SK-N-DZ (cell line): ENCODE results near the gene REEP1.

Source experiments
- DNase-seq: peaks from one replicate; pipeline ENCODE4 v3.0.0-alpha.2; 2015; ENCODE audit warnings: low spot score

REEP1 gene

DNA sequence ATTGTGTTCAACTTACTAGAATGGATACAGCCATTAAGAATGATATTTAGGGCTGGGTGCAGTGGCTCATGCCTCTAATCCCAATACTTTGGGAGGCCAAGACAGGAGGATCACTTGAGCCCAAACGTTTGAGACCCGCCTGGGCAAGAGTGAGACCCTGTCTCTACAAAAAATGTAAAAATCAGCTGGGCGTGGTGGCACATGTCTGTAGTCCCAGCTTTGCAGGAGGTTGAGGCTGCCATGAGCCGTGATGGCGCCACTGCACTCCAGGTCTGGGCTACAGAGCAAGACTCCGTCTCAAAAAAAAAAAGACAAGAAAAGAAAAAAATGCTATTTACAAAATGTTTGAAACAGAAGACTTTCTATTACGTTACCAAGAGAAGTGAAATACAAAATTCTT lies 30.0 kb downstream of the REEP1 start:
- DNase-seq, result no peak

DNA sequence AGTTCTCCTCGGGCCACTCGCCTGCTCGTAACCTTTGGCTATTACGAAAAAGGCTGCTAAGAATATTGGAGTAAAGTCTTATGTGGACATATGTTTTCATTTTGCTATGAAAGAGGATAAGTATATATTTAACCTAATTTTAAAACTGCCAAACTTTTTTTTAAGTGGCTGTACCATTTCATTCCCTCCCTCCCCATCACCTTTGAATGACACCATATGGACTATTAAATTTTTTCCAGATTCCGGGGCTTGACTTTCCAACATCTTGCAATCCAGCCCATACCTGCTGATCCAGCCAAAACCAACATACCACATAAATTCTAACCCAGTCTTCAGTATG lies 31.5 kb downstream of the REEP1 start:
- DNase-seq, result no peak

DNA sequence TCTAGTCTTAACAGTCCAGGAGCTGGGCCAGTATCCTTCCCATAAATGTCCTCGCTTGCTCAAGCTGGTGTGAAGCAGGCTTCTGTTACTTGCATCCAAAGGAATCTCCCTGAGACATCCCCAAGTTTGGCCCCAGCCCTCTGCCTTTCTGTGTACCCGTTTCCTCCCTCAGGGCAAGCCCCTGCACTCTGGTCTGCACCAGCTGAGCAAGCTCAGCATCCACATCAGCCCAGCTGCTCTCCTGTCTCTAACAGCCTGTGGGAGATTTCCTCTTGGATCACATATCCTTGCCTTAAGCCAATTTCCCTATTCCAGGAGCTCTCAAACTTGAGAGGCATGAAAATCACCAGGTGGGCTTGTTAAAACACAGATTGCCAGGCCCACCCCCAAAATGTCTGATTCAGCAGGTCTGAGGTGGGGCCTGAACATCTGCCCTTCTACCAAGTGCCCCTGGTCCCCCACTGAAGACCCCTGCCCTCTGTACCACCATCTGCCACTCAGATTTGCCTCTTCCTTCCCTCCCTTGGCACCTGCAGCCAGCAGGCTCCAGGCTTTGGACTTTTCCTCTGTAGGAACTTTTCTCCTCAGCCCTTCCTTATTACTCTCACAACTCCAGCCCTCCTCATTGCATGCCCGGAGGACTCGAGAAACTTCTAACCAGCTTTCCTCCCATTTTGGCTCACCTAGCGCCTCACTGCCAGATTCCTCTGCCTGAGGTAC lies 32.1 kb downstream of the REEP1 start:
- DNase-seq, result no peak

DNA sequence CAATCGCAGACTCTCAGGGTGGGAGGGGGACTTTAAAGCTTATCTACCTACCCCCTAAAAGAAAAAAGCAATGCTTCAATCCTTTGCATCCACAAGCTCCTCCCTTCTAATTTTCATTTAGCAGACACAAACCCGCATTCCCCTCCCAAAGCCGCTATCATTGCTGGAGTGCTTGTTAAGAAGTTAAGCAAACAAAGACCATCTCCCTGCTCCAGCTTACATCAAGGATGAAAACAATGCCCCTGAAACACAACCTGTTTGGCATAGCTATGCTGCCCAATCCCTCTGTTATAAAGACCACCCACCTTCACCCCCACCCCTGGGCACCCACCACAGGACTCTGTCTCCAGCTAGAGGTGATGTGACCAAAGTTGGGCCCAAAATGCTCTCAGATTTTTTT lies 33.0 kb downstream of the REEP1 start:
- DNase-seq, result no peak

DNA sequence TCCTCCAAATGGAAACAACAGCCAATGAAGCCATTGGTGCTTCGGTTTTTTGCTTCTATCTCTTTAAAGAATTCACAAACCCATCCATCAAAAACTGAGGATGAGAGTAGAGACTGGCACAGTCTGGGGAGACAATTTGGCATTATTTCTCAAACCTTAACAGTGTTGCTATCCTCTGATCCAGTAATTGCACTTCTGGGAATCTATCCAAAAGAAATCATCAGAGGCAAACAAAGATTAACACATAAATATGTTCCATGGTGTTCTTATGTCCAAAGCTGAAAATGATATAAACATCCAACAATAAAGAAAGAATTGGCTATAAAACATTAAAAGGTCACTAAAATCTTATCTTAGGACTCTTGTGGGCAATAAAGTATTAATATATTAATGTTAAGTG lies 35.1 kb downstream of the REEP1 start:
- no peak for DNase-seq

DNA sequence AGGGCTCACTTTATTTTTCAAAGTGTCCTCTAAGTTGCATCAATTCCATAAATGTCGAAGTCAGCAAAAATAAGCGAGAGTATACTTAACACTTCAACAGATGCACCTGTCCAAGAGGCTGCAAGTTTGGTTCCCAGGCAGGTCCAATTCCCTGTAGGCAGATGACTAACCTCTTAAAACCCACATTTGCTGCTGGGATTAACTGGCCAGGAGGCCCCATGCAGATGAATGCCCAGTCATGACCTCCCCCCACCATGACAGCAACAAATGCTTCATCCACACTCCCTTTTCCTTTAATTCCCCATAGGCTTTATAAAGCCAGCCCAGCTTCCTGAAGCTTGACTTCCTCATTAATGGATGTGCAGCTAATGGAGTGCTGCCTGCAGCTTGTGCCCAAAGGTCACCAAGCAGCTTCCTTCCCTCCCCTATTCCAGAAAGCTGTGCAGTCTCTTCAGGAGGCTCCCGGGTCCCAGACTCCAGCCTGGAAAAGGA lies 35.7 kb downstream of the REEP1 start:
- DNase-seq, result no peak

DNA sequence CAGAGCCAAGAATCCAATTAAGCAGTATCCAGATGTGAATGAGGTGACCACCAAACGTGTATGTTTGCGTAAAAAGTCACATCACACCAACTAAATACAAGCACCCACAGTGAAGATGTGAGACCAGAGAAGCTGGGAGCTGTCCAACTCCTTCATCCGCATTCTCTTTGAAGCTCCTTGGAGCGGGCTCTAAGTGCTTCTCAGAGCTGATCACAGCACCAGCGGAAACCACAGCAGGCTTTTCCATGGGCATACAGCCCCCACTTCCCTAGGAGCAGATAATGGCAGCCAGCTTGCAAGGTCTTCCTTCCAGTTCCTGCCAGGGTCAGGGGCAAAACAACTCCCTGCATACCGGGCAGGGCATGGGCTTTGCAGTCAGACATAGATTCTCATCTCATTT lies 36.4 kb downstream of the REEP1 start:
- DNase-seq, result no peak

DNA sequence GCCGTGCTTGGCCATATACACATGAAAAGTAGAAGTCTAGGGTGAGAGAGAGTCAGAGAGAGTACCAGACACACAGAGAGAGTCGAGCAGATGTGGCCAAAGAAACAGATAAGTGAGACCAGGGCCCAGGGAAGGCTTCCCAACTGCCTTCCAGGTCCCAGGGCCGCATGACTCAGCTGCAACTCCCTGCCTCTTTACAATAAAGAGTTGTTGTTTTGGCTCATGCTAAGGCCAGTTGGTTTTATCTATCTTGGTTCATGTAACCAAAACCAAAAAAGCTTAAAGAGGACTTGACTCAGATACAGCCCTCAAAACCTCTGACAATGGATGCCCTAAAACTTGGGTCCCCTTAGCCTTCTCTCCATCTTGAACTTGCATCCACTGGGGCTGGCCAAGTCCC lies 36.9 kb downstream of the REEP1 start:
- DNase-seq, result no peak

DNA sequence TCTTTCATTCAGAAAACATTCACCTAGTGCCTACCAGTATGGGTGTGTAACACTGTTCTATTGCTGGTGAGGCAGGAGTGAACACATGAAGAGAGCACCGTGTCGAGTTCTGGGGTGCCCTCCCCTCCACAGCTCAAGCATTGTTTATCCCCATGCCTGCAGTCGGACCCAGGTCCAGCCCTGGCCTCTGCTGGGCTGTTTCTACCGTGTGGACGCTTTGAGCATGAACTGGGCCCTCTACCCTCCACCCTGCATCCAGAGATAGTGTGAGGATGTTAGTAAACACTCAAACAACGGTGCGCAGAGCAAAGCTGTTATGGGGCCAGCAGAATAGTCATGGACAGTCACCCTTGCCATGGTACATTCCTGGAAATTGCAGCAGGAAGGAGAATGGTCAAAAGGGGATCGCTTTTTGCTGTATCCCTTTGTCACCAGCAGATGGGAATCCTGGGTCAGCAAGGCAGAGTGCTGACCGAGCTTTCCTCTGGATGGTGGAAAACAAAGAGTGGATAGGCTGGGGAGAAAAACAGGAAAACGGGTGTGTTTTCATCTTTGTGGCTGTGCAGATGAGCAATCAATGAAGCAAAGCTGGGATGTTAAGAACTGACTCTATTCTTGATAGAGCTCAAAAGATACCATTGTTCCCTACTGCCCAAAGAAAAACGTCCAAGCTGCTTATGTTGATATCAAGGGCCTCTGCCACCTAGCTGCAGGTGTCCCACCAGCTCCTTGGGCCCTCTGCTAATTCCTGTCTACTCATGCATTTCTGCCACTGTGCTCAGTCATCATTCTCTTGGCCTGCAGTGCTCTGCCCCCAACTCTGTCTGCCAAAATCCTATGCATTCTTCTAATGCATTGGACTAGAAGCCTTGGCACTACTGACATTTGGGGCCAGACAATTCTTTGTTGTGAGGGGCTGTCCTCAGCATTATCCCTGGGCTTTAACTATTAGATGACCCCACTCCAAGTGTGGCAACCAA lies 38.7 kb downstream of the REEP1 start:
- DNase-seq, result no peak

DNA sequence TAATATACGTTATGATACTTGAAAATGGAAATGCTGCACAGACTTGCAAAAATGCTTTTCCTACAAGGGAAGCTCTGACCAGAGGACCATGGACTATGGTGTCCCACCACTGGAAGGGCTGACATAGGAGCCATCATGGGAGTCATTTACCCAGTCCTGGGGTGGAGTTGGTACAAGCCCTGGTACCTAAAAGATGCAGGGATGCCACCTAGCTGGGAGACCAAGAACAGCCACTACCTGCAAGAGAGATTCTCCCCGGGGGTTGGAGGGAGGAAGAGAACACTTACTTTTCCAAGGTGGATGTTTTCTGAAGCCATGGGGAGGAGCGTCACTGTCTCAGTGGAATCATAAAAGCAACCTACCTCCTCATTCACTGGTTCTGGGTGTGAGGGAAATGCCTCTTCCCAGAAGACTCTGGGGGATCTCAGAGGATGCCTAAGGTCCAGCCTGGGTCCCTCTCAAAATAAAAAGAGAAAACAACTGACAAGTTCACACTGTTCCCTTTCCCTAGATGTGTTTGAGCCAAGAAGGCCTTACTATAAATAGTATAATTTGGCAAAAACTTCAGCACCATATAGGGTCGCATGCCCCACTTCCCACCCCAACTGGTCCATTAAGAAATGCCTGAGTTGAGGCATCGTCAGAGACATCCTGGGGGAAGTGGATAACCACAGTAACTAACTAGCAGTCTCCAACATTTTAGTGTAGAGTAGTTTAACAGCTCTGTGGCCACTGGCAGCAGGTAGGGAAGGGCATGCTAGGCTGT lies 39.9 kb downstream of the REEP1 start:
- no peak for DNase-seq

DNA sequence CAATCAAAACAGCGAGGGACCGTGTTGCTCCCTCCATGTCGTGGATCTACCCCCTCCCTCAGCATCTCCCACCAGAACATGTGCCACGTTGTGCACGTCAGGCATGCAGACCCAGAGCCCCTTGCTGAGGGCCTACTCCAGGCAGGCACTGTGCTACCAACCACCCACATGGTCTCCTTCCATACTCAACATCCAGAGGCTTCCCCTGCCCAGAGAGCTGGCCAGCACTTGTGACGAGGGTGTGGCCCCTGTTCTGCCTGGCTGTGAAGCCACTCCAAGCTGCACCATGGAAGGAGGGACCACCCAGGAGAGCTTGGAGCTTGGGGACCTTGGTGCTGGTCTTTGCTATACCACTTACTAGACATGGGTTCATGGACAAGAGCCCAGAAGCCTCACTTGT lies 40.5 kb downstream of the REEP1 start:
- no peak for DNase-seq

DNA sequence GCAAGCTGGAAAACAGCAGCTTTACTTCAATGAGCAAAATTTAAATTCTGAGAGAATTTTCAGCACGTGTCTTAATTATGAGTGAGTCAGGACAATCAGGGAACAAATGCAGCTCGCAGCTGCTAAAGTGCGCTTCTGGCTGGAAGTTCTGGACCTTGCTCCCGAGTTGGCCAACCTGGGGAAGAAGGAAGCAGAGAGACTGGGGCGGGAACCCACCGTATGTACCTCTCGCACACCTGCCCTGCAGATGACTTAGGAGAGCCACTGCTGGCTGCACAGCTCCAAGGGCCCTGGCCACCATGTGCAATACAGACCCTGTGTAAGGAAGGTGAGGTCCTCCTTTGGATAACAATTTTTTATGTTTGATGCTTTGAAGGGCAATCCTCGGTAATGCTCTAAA lies 42.4 kb downstream of the REEP1 start:
- no peak for DNase-seq

DNA sequence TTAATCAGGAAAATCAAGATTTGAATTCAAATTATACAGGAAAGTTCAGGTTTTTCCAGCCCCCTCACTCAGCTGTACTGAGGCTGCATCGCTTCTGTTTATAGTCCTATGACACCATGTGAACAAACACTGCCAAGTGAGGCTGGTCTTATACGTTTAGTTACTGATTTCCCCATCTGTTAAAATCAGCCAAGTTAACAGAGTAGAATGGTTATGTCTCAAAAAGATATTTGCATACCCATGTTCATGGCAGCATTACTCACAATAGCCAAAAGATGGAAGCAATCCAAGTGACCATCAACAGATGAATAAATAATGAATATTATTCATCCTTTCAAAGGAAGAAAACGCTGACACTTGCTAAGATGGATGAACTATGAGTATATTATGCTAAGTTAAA lies 43.8 kb downstream of the REEP1 start:
- no peak for DNase-seq

DNA sequence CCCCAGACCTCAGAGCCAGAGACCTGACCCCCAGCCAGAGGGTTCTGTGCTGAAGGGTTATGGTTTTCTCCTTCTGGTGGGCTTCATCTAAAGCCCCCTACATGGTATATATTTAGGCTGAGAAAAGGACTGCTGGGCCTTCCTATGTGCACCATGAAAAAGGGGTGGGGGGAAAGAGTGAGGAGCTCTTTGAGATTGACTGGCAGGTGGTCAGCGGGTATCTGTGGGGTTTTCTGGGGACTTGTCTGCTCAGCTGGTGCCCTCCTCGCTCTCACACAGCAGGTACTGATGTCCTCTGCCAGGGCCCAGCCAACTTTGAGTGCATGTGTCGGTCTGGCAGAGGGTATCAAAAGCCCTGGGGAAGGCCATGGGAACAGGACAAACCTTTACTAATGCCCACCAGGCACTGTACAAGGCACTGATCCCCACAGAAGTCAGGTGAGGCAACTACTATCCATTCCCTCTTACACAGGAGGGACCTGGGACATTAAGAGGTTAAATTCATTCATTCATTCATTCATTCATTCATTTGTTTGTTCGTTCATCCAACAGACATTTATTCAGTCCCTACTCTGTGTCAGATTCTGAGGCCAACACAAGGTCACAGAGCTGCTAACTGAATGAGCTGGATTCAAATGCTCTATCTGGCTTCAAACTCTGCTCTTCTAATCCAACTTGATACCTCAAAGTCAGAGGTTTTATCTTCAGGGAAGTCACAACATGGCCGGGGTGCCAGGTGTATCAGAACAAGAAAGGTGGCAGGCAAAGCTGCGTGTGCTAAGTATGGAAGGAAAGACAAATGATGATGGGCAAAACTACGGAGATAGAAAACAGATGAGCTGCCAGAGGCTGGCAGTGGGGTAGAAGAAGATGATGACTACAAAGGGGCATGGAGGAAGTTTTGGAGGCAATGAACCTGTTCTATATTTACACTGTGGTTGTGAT lies 44.6 kb downstream of the REEP1 start:
- no peak for DNase-seq

DNA sequence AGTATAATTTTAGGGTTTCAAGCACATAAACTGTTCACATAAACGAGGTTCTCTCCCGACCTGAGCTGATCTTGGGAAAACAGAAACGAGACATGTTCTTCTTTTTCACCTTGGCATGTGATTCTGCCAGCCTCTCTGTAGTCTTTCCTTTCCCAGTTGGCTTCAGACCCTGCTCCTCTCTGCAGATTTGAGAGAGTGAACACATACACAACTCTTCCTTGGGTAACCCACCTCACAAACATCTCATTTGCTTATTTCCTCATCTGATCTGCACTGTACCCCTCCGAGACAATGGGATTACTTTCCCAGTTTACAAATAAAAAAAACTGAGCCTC lies 46.1 kb downstream of the REEP1 start:
- no peak for DNase-seq

DNA sequence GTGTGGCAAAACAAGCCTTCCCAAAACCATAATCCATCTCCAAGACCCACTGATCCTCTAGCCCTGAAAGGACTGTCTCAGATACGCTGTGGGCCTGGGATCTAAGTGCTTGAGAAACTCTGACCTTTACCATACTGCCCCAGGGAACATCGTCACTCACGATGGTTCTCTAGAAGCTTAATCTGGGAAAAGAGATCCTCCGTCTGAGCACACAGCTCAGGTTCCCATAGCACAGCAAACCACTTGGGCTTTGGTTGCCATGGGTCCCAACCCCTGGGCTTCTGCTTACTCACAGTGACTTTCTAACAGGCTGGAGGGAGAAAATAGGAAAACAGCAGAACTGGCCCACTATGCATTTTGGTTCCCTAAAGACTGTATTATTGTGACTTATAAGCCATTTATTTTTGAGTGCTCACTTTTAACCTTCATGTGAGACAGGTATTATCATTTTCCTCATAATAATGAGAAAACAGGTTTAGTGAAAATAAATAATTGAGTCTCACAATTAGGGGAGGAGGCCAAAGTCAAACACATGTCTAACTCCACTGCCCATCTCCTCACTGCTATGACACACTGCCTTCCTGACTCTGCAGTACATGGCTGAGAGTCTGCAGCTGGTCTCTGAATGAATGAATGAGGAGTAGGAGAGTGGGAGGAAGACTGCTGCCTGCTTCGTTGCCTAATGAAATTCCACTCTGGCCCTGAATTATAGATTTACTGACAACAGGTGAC lies 46.7 kb downstream of the REEP1 start:
- DNase-seq, result no peak

DNA sequence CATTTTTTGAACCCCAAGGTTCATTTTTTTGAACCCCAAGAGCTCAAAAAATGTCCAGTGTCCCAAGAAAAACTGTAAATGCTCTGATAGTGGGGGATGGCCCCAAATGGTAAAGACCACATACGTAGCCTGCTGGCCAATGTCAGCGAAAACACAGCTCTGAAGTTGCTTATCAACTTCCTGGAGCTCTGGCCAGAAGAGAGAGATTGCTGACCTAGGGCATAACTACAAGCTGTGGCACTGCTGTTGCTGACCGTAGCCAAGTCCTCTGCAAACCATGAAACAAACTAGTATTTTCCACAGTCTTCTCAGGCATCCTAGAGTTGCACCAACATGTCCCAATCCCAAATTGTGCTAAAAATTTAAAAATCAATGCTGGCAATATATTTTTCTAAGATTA lies 50.9 kb downstream of the REEP1 start:
- no peak for DNase-seq

DNA sequence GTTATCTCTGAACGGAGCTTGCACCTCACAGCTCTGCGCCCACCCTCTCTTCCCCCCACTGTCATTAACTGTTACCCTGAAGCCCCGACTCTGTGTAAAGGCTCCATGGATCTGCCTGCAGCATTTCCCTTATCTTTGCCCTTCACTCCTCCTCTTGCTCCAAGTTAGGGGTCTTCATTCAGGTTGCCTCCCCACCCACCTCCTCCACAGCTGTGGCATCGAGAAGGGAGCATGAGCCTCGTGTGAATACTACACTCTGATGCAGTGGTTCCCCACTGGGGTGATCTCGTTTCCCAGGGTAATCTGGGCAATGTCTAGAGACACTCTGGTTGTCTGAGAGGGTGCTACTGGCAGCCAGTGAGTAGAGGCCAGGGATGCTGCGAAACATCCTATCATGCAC lies 51.4 kb downstream of the REEP1 start:
- DNase-seq, result no peak

DNA sequence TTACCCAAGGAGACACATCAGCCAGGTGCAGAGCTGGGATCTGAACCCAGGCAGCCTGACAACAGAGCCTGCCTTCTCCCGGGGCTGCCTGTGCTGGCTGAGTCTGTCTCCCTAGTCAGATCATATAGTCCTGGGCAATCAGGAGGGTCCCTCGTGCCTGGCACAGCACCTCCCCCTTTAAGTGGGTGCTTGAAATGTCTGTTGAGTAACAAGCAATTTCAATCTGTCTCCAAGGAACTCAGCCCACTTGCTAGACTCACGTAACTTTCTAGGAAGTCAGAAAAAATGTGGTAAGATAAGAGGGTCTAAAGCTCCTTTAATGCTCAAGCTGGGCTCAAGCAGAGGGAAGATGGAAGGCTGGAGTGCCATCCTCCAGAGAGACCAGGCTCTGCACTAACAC lies 51.9 kb downstream of the REEP1 start:
- DNase-seq, result no peak

DNA sequence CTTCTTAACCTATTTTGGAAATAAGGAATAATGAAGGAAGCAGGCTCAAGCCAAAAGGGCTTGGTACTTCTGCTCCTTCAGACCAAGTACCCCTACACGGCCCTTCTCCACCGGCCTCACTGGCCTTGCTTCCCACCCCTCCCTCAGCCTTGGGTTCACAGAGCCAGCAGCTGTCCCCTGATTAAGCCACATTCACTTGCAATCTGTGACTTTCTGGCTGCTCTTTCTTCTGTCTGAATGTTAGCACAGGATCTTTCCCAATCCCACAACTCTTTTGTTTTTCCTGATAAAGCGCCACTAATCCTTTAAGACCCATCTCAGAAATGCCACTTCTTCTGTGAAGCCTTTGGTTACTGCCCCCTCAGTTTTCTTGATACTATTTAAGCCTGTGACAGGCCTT lies 52.4 kb downstream of the REEP1 start:
- DNase-seq, result no peak
